ENCODE results near the gene MTCL3.
A peak's percentile ranks its signal among the peaks of the same experiment; 100 is the strongest.
"Not testable (repeated sequence)": the region's sequence is repeated elsewhere in the genome, so short reads cannot be mapped to it uniquely, and the experiment has no call there.

The MTCL3 gene

GRCh38 chr6:127464881-127465459 lies 54.2 kb downstream of the MTCL3 start:
- peak; percentile 17 for DNase-seq

- DNase-seq, result no peak
Measured at GRCh38 chr6:127464161-127464880, 54.8 kb downstream of the MTCL3 start.

- no peak for DNase-seq
Measured at GRCh38 chr6:127463056-127463455, 56.1 kb downstream of the MTCL3 start.

- no peak for DNase-seq
Measured at GRCh38 chr6:127462376-127462775, 56.8 kb downstream of the MTCL3 start.

- no peak for DNase-seq
Measured at GRCh38 chr6:127460465-127460864, 58.7 kb downstream of the MTCL3 start.

GRCh38 chr6:127459231-127459641 lies 59.9 kb downstream of the MTCL3 start, which contains the start of gene KIAA0408:
Gene KIAA0408, minus strand, starts transcription at chr6:127459389. Its CDS starts 5,408 bp downstream, at chr6:127453981.
- no peak for DNase-seq

GRCh38 chr6:127458817-127459216 lies 60.3 kb downstream of the MTCL3 start:
- DNase-seq, result no peak

GRCh38 chr6:127458222-127458621 lies 60.9 kb downstream of the MTCL3 start:
- DNase-seq, result no peak

GRCh38 chr6:127457456-127458064 lies 61.6 kb downstream of the MTCL3 start:
- DNase-seq, result no peak

- DNase-seq, result no peak
Measured at GRCh38 chr6:127456465-127456864, 62.7 kb downstream of the MTCL3 start.

- no peak for DNase-seq
Measured at GRCh38 chr6:127453845-127454619, 65.1 kb downstream of the MTCL3 start.

- DNase-seq, result no peak
Measured at GRCh38 chr6:127452803-127453202, 66.3 kb downstream of the MTCL3 start.

- DNase-seq, result no peak
Measured at GRCh38 chr6:127451388-127451787, 67.7 kb downstream of the MTCL3 start.

GRCh38 chr6:127447780-127448179 lies 71.4 kb downstream of the MTCL3 start:
- no peak for DNase-seq

- no peak for DNase-seq
Measured at GRCh38 chr6:127446356-127446755, 72.8 kb downstream of the MTCL3 start.

GRCh38 chr6:127441881-127442280 lies 77.3 kb downstream of the MTCL3 start:
- no peak for DNase-seq

GRCh38 chr6:127439718-127440117 lies 79.4 kb downstream of the MTCL3 start:
- no peak for DNase-seq

- no peak for DNase-seq
Measured at GRCh38 chr6:127436578-127437110, 82.5 kb downstream of the MTCL3 start.

GRCh38 chr6:127435626-127436220 lies 83.4 kb downstream of the MTCL3 start:
- DNase-seq, result no peak

- no peak for DNase-seq
Measured at GRCh38 chr6:127434651-127435050, 84.5 kb downstream of the MTCL3 start.

- DNase-seq, result not testable (repeated sequence)
Measured at GRCh38 chr6:127428562-127428961, 90.6 kb downstream of the MTCL3 start.

GRCh38 chr6:127423921-127424320 lies 95.2 kb downstream of the MTCL3 start:
- no peak for DNase-seq
